Neural progenitor cell (in vitro differentiated cells): ENCODE measurements around the gene SLC38A1. TPM values are rescaled to one million over a fixed set of nuclear protein-coding genes. Genes with fewer than 3 reads are reported as not detected.
"Not testable (repeated sequence)": the region's sequence is repeated elsewhere in the genome, so short reads cannot be mapped to it uniquely, and the experiment has no call there.

Experiments
- DNase-seq: peaks from one replicate; pipeline ENCODE4 v3.0.0-alpha.2; 2016; ENCODE audit warnings: low spot score
- H2AFZ ChIP-seq: fragments of 200-600 bp; sonication (generic); replicated peaks from 2 replicates; pipeline ENCODE4 v1.6.1; 2016; ENCODE audit warnings: antibody characterized with exemption
- H3F3A ChIP-seq: fragments of 200-600 bp; sonication (generic); 2 replicates; pipeline ENCODE4 v1.6.1; 2016; ENCODE audit warnings: antibody characterized with exemption, low read depth
- H3K27ac ChIP-seq: fragments of 200-600 bp; sonication (generic); 2 replicates; pipeline ENCODE4 v1.5.1; 2016; ENCODE audit warnings: mild to moderate bottlenecking
- H3K27me3 ChIP-seq: fragments of 200-600 bp; sonication (generic); 2 replicates; pipeline ENCODE4 v1.6.1; 2016; ENCODE audit warnings: mild to moderate bottlenecking, moderate library complexity
- H3K36me3 ChIP-seq: fragments of 200-600 bp; sonication (generic); 2 replicates; pipeline ENCODE4 v1.5.1; 2016
- H3K4me1 ChIP-seq: fragments of 200-600 bp; sonication (generic); 2 replicates; pipeline ENCODE4 v1.6.1; 2016; ENCODE audit warnings: mixed run types
- H3K4me2 ChIP-seq: fragments of 200-600 bp; sonication (generic); 2 replicates; pipeline ENCODE4 v1.6.1; 2016
- H3K4me3 ChIP-seq: fragments of 200-600 bp; sonication (generic); 2 replicates; pipeline ENCODE4 v1.5.1; 2016
- H3K79me2 ChIP-seq: fragments of 200-600 bp; sonication (generic); 2 replicates; pipeline ENCODE4 v1.6.1; 2016; ENCODE audit warnings: low read depth
- H3K9ac ChIP-seq: fragments of 200-600 bp; sonication (generic); 2 replicates; pipeline ENCODE4 v1.6.1; 2016
- H3K9me3 ChIP-seq: fragments of 200-600 bp; sonication (generic); 2 replicates; pipeline ENCODE4 v1.5.1; 2016; ENCODE audit warnings: low read depth
- H4K20me1 ChIP-seq: fragments of 200-600 bp; sonication (generic); 2 replicates; pipeline ENCODE4 v1.6.1; 2016; ENCODE audit warnings: low read depth
- H3K27ac Mint-ChIP-seq: 3 replicates; pipeline ENCODE4 v1.8.0; 2021; ENCODE audit warnings: mixed read lengths
- H3K27me3 Mint-ChIP-seq: 2 replicates; pipeline ENCODE4 v1.8.0; 2022; ENCODE audit warnings: low read depth, mild to moderate bottlenecking, inconsistent platforms, moderate library complexity, mixed read lengths; ENCODE audit not compliant: insufficient read depth
- H3K36me3 Mint-ChIP-seq: 3 replicates; pipeline ENCODE4 v1.8.0; 2021; ENCODE audit warnings: mixed read lengths
- H3K4me1 Mint-ChIP-seq: 3 replicates; pipeline ENCODE4 v1.8.0; 2021; ENCODE audit warnings: mixed read lengths
- H3K4me3 Mint-ChIP-seq: 3 replicates; pipeline ENCODE4 v1.8.0; 2021; ENCODE audit warnings: mild to moderate bottlenecking, moderate library complexity, mixed read lengths
- H3K9me3 Mint-ChIP-seq: 3 replicates; pipeline ENCODE4 v1.8.0; 2020; ENCODE audit warnings: mixed read lengths
- EZH2 ChIP-seq: fragments of 200-600 bp; sonication (generic); IDR thresholded peaks from 2 replicates; pipeline ENCODE4 v1.6.1; 2017; ENCODE audit warnings: antibody characterized with exemption, mild to moderate bottlenecking, moderate library complexity
- EZH2phosphoT487 ChIP-seq: fragments of 200-600 bp; sonication (generic); IDR thresholded peaks from 2 replicates; pipeline ENCODE4 v1.6.1; 2017; ENCODE audit warnings: antibody characterized with exemption
- total RNA-seq: library from RNA; depleted of rRNA; stranded (reverse); fragments of >200 nt; gene quantifications from 2 replicates; pipeline ENCODE4 v1.2.3, GENCODE V29; 2015; ENCODE audit warnings: low replicate concordance
- TF ChIP-seq, protein P1 (sequence below): fragments of 200-600 bp; sonication (generic); IDR thresholded peaks from 2 replicates; pipeline ENCODE4 v1.5.1; 2017; ENCODE audit warnings: antibody characterized with exemption, mild to moderate bottlenecking

Gene SLC38A1
- total RNA-seq, 1 donor from 2014 or later = 142 TPM

- H3K27ac ChIP-seq = peak overlapping the region; percentile 17
- H3K4me3 ChIP-seq = no peak overlapping the region
- Mint-ChIP-seq H3K4me3 (no peak overlapping the region), H3K9me3 (peaks cover 47% of the 10 kb centered on the region), H3K27me3 (no peaks in the 10 kb centered on the region), H3K27ac (no peak overlapping the region), H3K4me1 (no peaks in the 10 kb centered on the region), H3K36me3 (peaks cover 64% of the 10 kb centered on the region)
- no peak overlapping the region for H3K4me2 ChIP-seq
- TF ChIP-seq EZH2phosphoT487 (no peak), EZH2 (no peak)
- TF ChIP-seq, protein P1, sequence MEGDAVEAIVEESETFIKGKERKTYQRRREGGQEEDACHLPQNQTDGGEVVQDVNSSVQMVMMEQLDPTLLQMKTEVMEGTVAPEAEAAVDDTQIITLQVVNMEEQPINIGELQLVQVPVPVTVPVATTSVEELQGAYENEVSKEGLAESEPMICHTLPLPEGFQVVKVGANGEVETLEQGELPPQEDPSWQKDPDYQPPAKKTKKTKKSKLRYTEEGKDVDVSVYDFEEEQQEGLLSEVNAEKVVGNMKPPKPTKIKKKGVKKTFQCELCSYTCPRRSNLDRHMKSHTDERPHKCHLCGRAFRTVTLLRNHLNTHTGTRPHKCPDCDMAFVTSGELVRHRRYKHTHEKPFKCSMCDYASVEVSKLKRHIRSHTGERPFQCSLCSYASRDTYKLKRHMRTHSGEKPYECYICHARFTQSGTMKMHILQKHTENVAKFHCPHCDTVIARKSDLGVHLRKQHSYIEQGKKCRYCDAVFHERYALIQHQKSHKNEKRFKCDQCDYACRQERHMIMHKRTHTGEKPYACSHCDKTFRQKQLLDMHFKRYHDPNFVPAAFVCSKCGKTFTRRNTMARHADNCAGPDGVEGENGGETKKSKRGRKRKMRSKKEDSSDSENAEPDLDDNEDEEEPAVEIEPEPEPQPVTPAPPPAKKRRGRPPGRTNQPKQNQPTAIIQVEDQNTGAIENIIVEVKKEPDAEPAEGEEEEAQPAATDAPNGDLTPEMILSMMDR = no peak
- H2AFZ ChIP-seq = no peak overlapping the region
- peaks cover 100% of the 10 kb centered on the region for H3K79me2 ChIP-seq
- H3K27me3 ChIP-seq = no peaks in the 10 kb centered on the region
- H3K4me1 ChIP-seq = peaks cover 22% of the 10 kb centered on the region
- peaks cover 7% of the 10 kb centered on the region for H3F3A ChIP-seq
- H3K9me3 ChIP-seq = peaks cover 3% of the 10 kb centered on the region
- H3K36me3 ChIP-seq = peaks cover 21% of the 10 kb centered on the region
- no peak overlapping the region for H3K9ac ChIP-seq
- DNase-seq = no peak
- peaks cover 24% of the 10 kb centered on the region for H4K20me1 ChIP-seq
These were observed 11.9 kb downstream of the SLC38A1 start for GRCh38 chr12:46256942-46257341.

DNA sequence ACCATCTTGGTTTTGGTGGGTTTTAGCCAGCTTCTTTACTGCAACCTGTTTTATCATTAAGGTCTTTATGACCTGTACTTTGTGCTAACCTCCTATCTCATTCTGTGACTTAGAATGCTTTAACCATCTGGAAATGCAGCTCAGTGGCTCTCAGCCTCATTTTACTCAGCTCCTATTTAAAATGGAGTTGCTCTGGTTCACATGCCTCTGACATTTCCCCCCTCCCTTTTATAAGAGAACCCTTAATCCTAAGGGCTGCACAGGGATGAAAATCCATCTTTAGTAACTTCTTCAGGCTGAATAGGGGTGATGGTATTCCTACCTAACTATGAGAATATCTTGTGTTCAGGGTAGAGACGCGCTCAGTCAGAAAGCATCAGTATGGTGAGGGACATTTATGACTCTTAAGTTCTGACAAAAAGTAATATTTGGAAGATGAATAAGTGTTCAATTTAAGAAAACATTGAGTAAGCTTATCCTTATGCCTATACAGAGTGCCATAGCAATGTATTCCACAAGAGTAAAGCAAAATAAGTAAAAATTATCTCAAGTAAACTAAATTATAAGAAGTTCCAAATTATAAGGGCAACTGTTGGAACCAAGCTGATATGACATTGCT, 15.2 kb downstream of the SLC38A1 start:
- Mint-ChIP-seq H3K27ac (no peak overlapping the region), H3K9me3 (peaks cover 72% of the 10 kb centered on the region), H3K4me3 (no peak overlapping the region), H3K27me3 (peaks cover 5% of the 10 kb centered on the region), H3K4me1 (no peaks in the 10 kb centered on the region), H3K36me3 (peaks cover 82% of the 10 kb centered on the region)
- H4K20me1 ChIP-seq = no peaks in the 10 kb centered on the region
- TF ChIP-seq, protein P1 = no peak
- TF ChIP-seq EZH2 (no peak), EZH2phosphoT487 (no peak)
- no peak for DNase-seq
- no peak overlapping the region for H3K9ac ChIP-seq
- peaks cover 23% of the 10 kb centered on the region for H3K36me3 ChIP-seq
- H3K27me3 ChIP-seq = no peaks in the 10 kb centered on the region
- peaks cover 3% of the 10 kb centered on the region for H3K9me3 ChIP-seq
- no peaks in the 10 kb centered on the region for H3K4me1 ChIP-seq
- no peak overlapping the region for H3K27ac ChIP-seq
- H3K79me2 ChIP-seq = peaks cover 100% of the 10 kb centered on the region
- H3F3A ChIP-seq = peaks cover 7% of the 10 kb centered on the region
- no peak overlapping the region for H3K4me2 ChIP-seq
- H3K4me3 ChIP-seq = no peak overlapping the region
- no peak overlapping the region for H2AFZ ChIP-seq

- H3K27ac ChIP-seq, H3K9me3 ChIP-seq, H4K20me1 ChIP-seq, H3K4me1 Mint-ChIP-seq, H3K27ac Mint-ChIP-seq, H3K4me1 ChIP-seq, H3F3A ChIP-seq, H3K27me3 ChIP-seq, H2AFZ ChIP-seq, DNase-seq, H3K9ac ChIP-seq, H3K4me2 ChIP-seq, H3K27me3 Mint-ChIP-seq, H3K4me3 Mint-ChIP-seq, H3K4me3 ChIP-seq: not testable (repeated sequence)
- Histone ChIP-seq H3K79me2 (peaks cover 100% of the 10 kb centered on the region), H3K36me3 (peaks cover 25% of the 10 kb centered on the region)
- Mint-ChIP-seq H3K36me3 (peaks cover 85% of the 10 kb centered on the region), H3K9me3 (peaks cover 78% of the 10 kb centered on the region)
These were observed 16.8 kb downstream of the SLC38A1 start for GRCh38 chr12:46251994-46252393.

- not testable (repeated sequence) for H3K4me3 ChIP-seq, H3K27ac ChIP-seq, H3F3A ChIP-seq, H4K20me1 ChIP-seq, H2AFZ ChIP-seq, H3K9me3 ChIP-seq, H3K4me2 ChIP-seq, H3K27ac Mint-ChIP-seq, H3K9ac ChIP-seq, H3K4me3 Mint-ChIP-seq, H3K27me3 ChIP-seq, H3K4me1 ChIP-seq, H3K27me3 Mint-ChIP-seq, H3K4me1 Mint-ChIP-seq, DNase-seq
- Mint-ChIP-seq H3K9me3 (peaks cover 80% of the 10 kb centered on the region), H3K36me3 (peaks cover 82% of the 10 kb centered on the region)
- Histone ChIP-seq H3K79me2 (peaks cover 100% of the 10 kb centered on the region), H3K36me3 (peaks cover 24% of the 10 kb centered on the region)
These were observed 18.9 kb downstream of the SLC38A1 start for GRCh38 chr12:46249960-46250359.
